GM23338 (cell line): ENCODE data around the gene TNFRSF6B. TPM values are rescaled to one million over a fixed set of nuclear protein-coding genes. Genes with fewer than 3 reads are reported as not detected.
"Not testable (repeated sequence)": the region's sequence is repeated elsewhere in the genome, so short reads cannot be mapped to it uniquely, and the experiment has no call there.

Experiments
- ATAC-seq: fragments of 200-7000 bp; cut with Tn5 transposase; 3 replicates; pipeline ENCODE4 v1.9.1; 2020
- DNase-seq: peaks from one replicate; pipeline ENCODE4 v3.0.0-alpha.2; 2015; ENCODE audit warnings: low spot score
- H2AFZ ChIP-seq: fragments of 200-600 bp; sonication (generic); 2 replicates; pipeline ENCODE4 v1.8.0; 2016; ENCODE audit warnings: antibody characterized with exemption, mild to moderate bottlenecking, moderate library complexity
- H3F3A ChIP-seq: fragments of 200-600 bp; sonication (generic); replicated peaks from 2 replicates; pipeline ENCODE4 v1.8.0; 2017; ENCODE audit warnings: antibody characterized with exemption, mixed run types, low read depth
- H3K27ac ChIP-seq: fragments of 200-600 bp; sonication (generic); 2 replicates; pipeline ENCODE4 v1.6.1; 2016; ENCODE audit warnings: low read depth
- H3K27me3 ChIP-seq: fragments of 200-600 bp; sonication (generic); 2 replicates; pipeline ENCODE4 v1.8.0; 2016; ENCODE audit warnings: mild to moderate bottlenecking, mixed run types, moderate library complexity; ENCODE audit not compliant: insufficient read depth
- H3K36me3 ChIP-seq: fragments of 200-600 bp; sonication (generic); 2 replicates; pipeline ENCODE4 v1.8.0; 2016; ENCODE audit warnings: mild to moderate bottlenecking; ENCODE audit not compliant: insufficient read depth
- H3K4me1 ChIP-seq: fragments of 200-600 bp; sonication (generic); 2 replicates; pipeline ENCODE4 v1.8.0; 2016; ENCODE audit warnings: mild to moderate bottlenecking, moderate library complexity; ENCODE audit not compliant: insufficient read depth
- H3K4me2 ChIP-seq: fragments of 200-600 bp; sonication (generic); 2 replicates; pipeline ENCODE4 v1.7.1; 2017; ENCODE audit warnings: mixed run types
- H3K4me3 ChIP-seq: fragments of 200-600 bp; sonication (generic); 2 replicates; pipeline ENCODE4 v1.6.1; 2016; ENCODE audit warnings: mixed run types
- H3K79me2 ChIP-seq: fragments of 200-600 bp; sonication (generic); replicated peaks from 2 replicates; pipeline ENCODE4 v1.8.0; 2017; ENCODE audit warnings: mild to moderate bottlenecking; ENCODE audit not compliant: insufficient read depth
- H3K9me2 ChIP-seq: fragments of 200-600 bp; sonication (generic); 2 replicates; pipeline ENCODE4 v1.8.0; 2017; ENCODE audit not compliant: insufficient read depth
- H4K20me1 ChIP-seq: fragments of 200-600 bp; sonication (generic); replicated peaks from 2 replicates; pipeline ENCODE4 v1.8.0; 2017; ENCODE audit warnings: mild to moderate bottlenecking; ENCODE audit not compliant: insufficient read depth
- H3K27ac Mint-ChIP-seq: 2 replicates; pipeline ENCODE4 v1.8.0; 2020; ENCODE audit warnings: inconsistent platforms, mild to moderate bottlenecking, moderate library complexity, mixed read lengths
- H3K27me3 Mint-ChIP-seq: 3 replicates; pipeline ENCODE4 v1.8.0; 2022; ENCODE audit warnings: low read depth, mild to moderate bottlenecking, moderate library complexity, mixed read lengths, inconsistent platforms; ENCODE audit not compliant: insufficient read depth, poor library complexity
- H3K36me3 Mint-ChIP-seq: 3 replicates; pipeline ENCODE4 v1.8.0; 2021; ENCODE audit warnings: low read depth, mild to moderate bottlenecking, inconsistent platforms, moderate library complexity, mixed read lengths
- H3K4me1 Mint-ChIP-seq: 3 replicates; pipeline ENCODE4 v1.8.0; 2020; ENCODE audit warnings: mild to moderate bottlenecking, inconsistent platforms, mixed read lengths
- H3K4me3 Mint-ChIP-seq: 3 replicates; pipeline ENCODE4 v1.8.0; 2021; ENCODE audit warnings: moderate library complexity, mild to moderate bottlenecking, inconsistent platforms, mixed read lengths
- H3K9me3 Mint-ChIP-seq: 3 replicates; pipeline ENCODE4 v1.8.0; 2020; ENCODE audit warnings: moderate library complexity, mild to moderate bottlenecking, inconsistent platforms, mixed read lengths
- CTCF ChIP-seq, 2 experiments: fragments of 200-600 bp in 1 of 2; sonication (generic) in 1 of 2; conservative IDR thresholded peaks; 2 replicates each; pipeline versions ENCODE4 v1.5.1 to v1.6.1; 2016 to 2017; ENCODE audit warnings: antibody characterized with exemption in 2 of 2, low read depth in 2 of 2, mild to moderate bottlenecking in 2 of 2, moderate library complexity in 1 of 2
- EZH2 ChIP-seq: fragments of 200-600 bp; sonication (generic); IDR thresholded peaks from one replicate; pipeline ENCODE4 v1.8.0; 2017; ENCODE audit warnings: antibody characterized with exemption, mild to moderate bottlenecking, low read depth; ENCODE audit not compliant: unreplicated experiment
- EZH2phosphoT487 ChIP-seq: fragments of 200-600 bp; sonication (generic); IDR thresholded peaks from one replicate; pipeline ENCODE4 v1.8.1; 2018; ENCODE audit warnings: antibody characterized with exemption; ENCODE audit not compliant: unreplicated experiment
- POLR2AphosphoS5 ChIP-seq: IDR thresholded peaks from 2 replicates; pipeline ENCODE4 v1.6.1; 2016; ENCODE audit warnings: antibody characterized with exemption, low read depth
- REST ChIP-seq: IDR thresholded peaks from one replicate; pipeline ENCODE4 v1.6.1; 2018; ENCODE audit warnings: antibody characterized with exemption; ENCODE audit not compliant: unreplicated experiment
- ZNF114 ChIP-seq: fragments of 250-450 bp; sonication (Bioruptor Pico); IDR thresholded peaks from 2 replicates; pipeline ENCODE4 v1.5.0; 2020; ENCODE audit warnings: mild to moderate bottlenecking, moderate library complexity
- ZNF331 ChIP-seq: fragments of 250-450 bp; sonication (Bioruptor Pico); IDR thresholded peaks from 2 replicates; pipeline ENCODE4 v1.5.0; 2020; ENCODE audit warnings: low read depth, mild to moderate bottlenecking, moderate library complexity
- polyA plus RNA-seq: library from polyadenylated mRNA; unstranded; fragments of >200 nt; fragmentation: Nextera tagmentation; extraction: Ambion mirVana; gene quantifications from 2 replicates; pipeline ENCODE4 v1.2.1, GENCODE V29; 2016
- total RNA-seq: library from RNA; depleted of rRNA; stranded (reverse); fragments of >200 nt; shearing (Covaris generic); gene quantifications from 2 replicates; pipeline ENCODE4 v1.2.3, GENCODE V29; 2014

TNFRSF6B gene
- total and polyA plus RNA-seq, 2 experiments from 2014 or later: 0.28 TPM; not detected in 1

- Mint-ChIP-seq H3K9me3 (no peaks in the 10 kb centered on the region; the same call in 2 of the 3 replicates), H3K36me3 (peaks cover 42% of the 10 kb centered on the region), H3K4me3 (no peak overlapping the region), H3K27ac (no peak overlapping the region), H3K4me1 (no peaks in the 10 kb centered on the region), H3K27me3 (peaks cover 4% of the 10 kb centered on the region)
- Histone ChIP-seq H3K27ac (no peak overlapping the region), H3K4me3 (no peak overlapping the region), H3K79me2 (peaks cover 68% of the 10 kb centered on the region), H4K20me1 (peaks cover 22% of the 10 kb centered on the region), H3K4me2 (no peak overlapping the region), H2AFZ (no peak overlapping the region), H3K4me1 (no peaks in the 10 kb centered on the region), H3F3A (0 out of 2 replicates have a peak, but pooled peaks cover 6% of the 10 kb centered on the region), H3K27me3 (no peaks in the 10 kb centered on the region), H3K9me2 (no peaks in the 10 kb centered on the region), H3K36me3 (peaks cover 11% of the 10 kb centered on the region; the same call in 1 of the 2 replicates)
- TF ChIP-seq ZNF114 (CRISPR knock-in tag) (no peak), EZH2 (no peak), ZNF331 (CRISPR knock-in tag) (no peak), POLR2AphosphoS5 (no peak), CTCF (conservative IDR thresholded peaks at IDR 0.05; ENCODE audit: low read depth in 2 of 2) (no peak), REST (no peak), EZH2phosphoT487 (no peak)
- ATAC-seq (no peak), DNase-seq (no peak)
These were observed 22.5 kb downstream of the TNFRSF6B start for GRCh38 chr20:63718996-63719395.

- not testable (repeated sequence) for H3F3A ChIP-seq, H3K4me1 Mint-ChIP-seq, DNase-seq, ATAC-seq, H3K36me3 ChIP-seq, H3K27me3 Mint-ChIP-seq, H3K4me3 Mint-ChIP-seq, H3K4me3 ChIP-seq, H2AFZ ChIP-seq, H3K27me3 ChIP-seq, H3K4me2 ChIP-seq, H3K27ac ChIP-seq, H3K27ac Mint-ChIP-seq, H3K9me3 Mint-ChIP-seq, H3K4me1 ChIP-seq, H3K9me2 ChIP-seq
- peaks cover 40% of the 10 kb centered on the region for H3K36me3 Mint-ChIP-seq
- Histone ChIP-seq H4K20me1 (peaks cover 13% of the 10 kb centered on the region), H3K79me2 (peaks cover 40% of the 10 kb centered on the region)
These were observed 26.6 kb downstream of the TNFRSF6B start for GRCh38 chr20:63722967-63723622.

- not testable (repeated sequence) for H3K9me3 Mint-ChIP-seq, H3K27me3 Mint-ChIP-seq, H3K36me3 ChIP-seq, H3K27me3 ChIP-seq, H3K9me2 ChIP-seq, H3K4me3 ChIP-seq, DNase-seq, H3K27ac ChIP-seq, H3K4me3 Mint-ChIP-seq, H4K20me1 ChIP-seq, H3K79me2 ChIP-seq, H3K4me1 ChIP-seq, H2AFZ ChIP-seq, H3K4me1 Mint-ChIP-seq, H3K27ac Mint-ChIP-seq, ATAC-seq, H3K4me2 ChIP-seq
- H3K36me3 Mint-ChIP-seq: peaks cover 27% of the 10 kb centered on the region
- peaks cover 12% of the 10 kb centered on the region for H3F3A ChIP-seq
These were observed 33.8 kb downstream of the TNFRSF6B start for GRCh38 chr20:63730189-63730733.
